HL-60 (cell line): ENCODE measurements around the gene TJP3.

Source experiments
- CTCF ChIP-seq: IDR thresholded peaks from one replicate; pipeline ENCODE4 v1.5.1; 2011; ENCODE audit warnings: low read length, control low read depth, inconsistent platforms; ENCODE audit not compliant: insufficient read depth
- GABPA ChIP-seq: IDR thresholded peaks from 2 replicates; pipeline ENCODE4 v1.6.1; 2012; ENCODE audit warnings: low read depth
- POLR2AphosphoS5 ChIP-seq: IDR thresholded peaks from 2 replicates; pipeline ENCODE4 v1.6.1; 2012; ENCODE audit warnings: low read depth
- REST ChIP-seq: IDR thresholded peaks from 2 replicates; pipeline ENCODE4 v1.6.1; 2012; ENCODE audit warnings: low read depth; ENCODE audit not compliant: insufficient replicate concordance
- SPI1 ChIP-seq: IDR thresholded peaks from 2 replicates; pipeline ENCODE4 v1.6.1; 2012; ENCODE audit warnings: low read depth, mild to moderate bottlenecking, borderline replicate concordance

- TF ChIP-seq CTCF (no peak), REST (no peak), POLR2AphosphoS5 (no peak), GABPA (no peak), SPI1 (no peak)
Measured at GRCh38 chr19:3771000-3771905, 63.1 kb downstream of the TJP3 start.
